Liver (tissue), 3 donors: ENCODE data around the gene PCDH8.

Experiments used
- ATF3 ChIP-seq: IDR thresholded peaks from 2 replicates; pipeline ENCODE4 v1.6.1; 2016; ENCODE audit warnings: antibody characterized with exemption
- CTCF ChIP-seq: fragments of 150-350 bp; IDR thresholded peaks from 2 replicates; pipeline ENCODE4 v1.5.1; 2017; ENCODE audit warnings: improper control_type of control experiment, low read depth, low read length; ENCODE audit not compliant: missing input control
- EGR1 ChIP-seq, 2 donors: IDR thresholded peaks; 2 replicates each; pipeline ENCODE4 v1.6.1; 2016 to 2018; ENCODE audit warnings: antibody characterized with exemption in 2 of 2, low read depth in 2 of 2
- HNF4G ChIP-seq: IDR thresholded peaks from 2 replicates; pipeline ENCODE4 v1.6.1; 2016; ENCODE audit warnings: antibody characterized with exemption
- MAX ChIP-seq: IDR thresholded peaks from 2 replicates; pipeline ENCODE4 v1.6.1; 2016; ENCODE audit warnings: antibody characterized with exemption
- RAD21 ChIP-seq, 2 donors: IDR thresholded peaks; 2 replicates each; pipeline ENCODE4 v1.6.1; 2016; ENCODE audit warnings: antibody characterized with exemption in 2 of 2, mild to moderate bottlenecking in 2 of 2
- REST ChIP-seq: IDR thresholded peaks from 2 replicates; pipeline ENCODE4 v1.6.1; 2016; ENCODE audit warnings: antibody characterized with exemption, mild to moderate bottlenecking
- RXRA ChIP-seq, 2 donors: IDR thresholded peaks; 2 replicates each; pipeline ENCODE4 v1.6.1; 2017 to 2018; ENCODE audit warnings: antibody characterized with exemption in 2 of 2, mild to moderate bottlenecking in 1 of 2
- SP1 ChIP-seq: IDR thresholded peaks from 2 replicates; pipeline ENCODE4 v1.6.1; 2018; ENCODE audit warnings: antibody characterized with exemption, mild to moderate bottlenecking
- TAF1 ChIP-seq: conservative IDR thresholded peaks from 2 replicates; pipeline ENCODE4 v1.6.1; 2016; ENCODE audit warnings: antibody characterized with exemption, mild to moderate bottlenecking
- YY1 ChIP-seq: IDR thresholded peaks from 2 replicates; pipeline ENCODE4 v1.6.1; 2016; ENCODE audit warnings: antibody characterized with exemption, mild to moderate bottlenecking
- ZBTB33 ChIP-seq: IDR thresholded peaks from 2 replicates; pipeline ENCODE4 v1.6.1; 2016; ENCODE audit warnings: antibody characterized with exemption
- donor health status: healthy.
- donor health status: healthy.

GRCh38 chr13:52793515-52794061, 54.9 kb downstream of the PCDH8 start:
- TF ChIP-seq RAD21 (IDR thresholded peaks at IDR 0.05) (no peak), CTCF (no peak), YY1 (no peak), MAX (no peak), TAF1 (no peak), RXRA (IDR thresholded peaks at IDR 0.05) (no peak), REST (no peak), ZBTB33 (no peak), ATF3 (no peak), SP1 (no peak), EGR1 (IDR thresholded peaks at IDR 0.05; ENCODE audit: low read depth in 2 of 2) (no peak), HNF4G (no peak)
